GM12801 (cell line): ENCODE measurements around the gene HACD4.

Source experiments
- CTCF ChIP-seq: IDR thresholded peaks from one replicate; pipeline ENCODE4 v1.5.1; 2011; ENCODE audit warnings: control low read depth; ENCODE audit not compliant: insufficient read length; ENCODE audit errors: extremely low read depth

The HACD4 gene

GRCh38 chr9:20995616-20996015, 35.8 kb downstream of the HACD4 start:
- no peak for TF ChIP-seq CTCF

GRCh38 chr9:20994486-20994885, 37.0 kb downstream of the HACD4 start:
- TF ChIP-seq CTCF: no peak

GRCh38 chr9:20990867-20991266, 40.6 kb downstream of the HACD4 start:
- no peak for TF ChIP-seq CTCF

GRCh38 chr9:20989923-20990341, 41.5 kb downstream of the HACD4 start:
- TF ChIP-seq CTCF: no peak

- TF ChIP-seq CTCF: no peak
These were observed 42.6 kb downstream of the HACD4 start for GRCh38 chr9:20988671-20989315.

- no peak for TF ChIP-seq CTCF
These were observed 43.4 kb downstream of the HACD4 start for GRCh38 chr9:20988061-20988460.

- TF ChIP-seq CTCF: no peak
These were observed 43.9 kb downstream of the HACD4 start for GRCh38 chr9:20987521-20987920.
